Stimulated activated CD8-positive, alpha-beta memory T cell treated with anti-CD3 and anti-CD28 coated beads, Interleukin-2, amount 100 ng/mL, for 48 hours (primary cell): ENCODE measurements around the gene IGFN1.
A peak's percentile ranks its signal among the peaks of the same experiment; 100 is the strongest.

Source experiments
- DNase-seq, 2 donors: peaks; one replicate each; pipeline ENCODE4 v3.0.0-alpha.2; 2020; ENCODE audit warnings: low read depth in 2 of 2

Gene IGFN1

DNA sequence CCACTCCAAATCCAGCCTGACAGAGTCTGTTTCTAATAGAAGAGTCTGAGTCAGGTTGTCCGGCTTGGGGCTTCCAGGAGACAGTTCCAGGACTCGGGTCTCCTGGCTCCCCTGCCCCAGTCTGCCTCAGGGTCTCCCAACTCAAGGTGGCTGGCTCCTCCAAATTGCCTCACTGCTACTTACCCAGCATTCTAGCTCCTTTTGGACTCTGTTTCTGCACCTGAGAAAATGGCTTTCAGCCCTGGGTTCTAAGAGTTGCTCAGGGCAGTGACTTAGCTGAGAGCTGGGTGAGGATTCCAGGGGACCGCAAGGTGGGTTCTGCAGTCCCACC lies 5.5 kb upstream of the IGFN1 start:
- no peak for DNase-seq

DNA sequence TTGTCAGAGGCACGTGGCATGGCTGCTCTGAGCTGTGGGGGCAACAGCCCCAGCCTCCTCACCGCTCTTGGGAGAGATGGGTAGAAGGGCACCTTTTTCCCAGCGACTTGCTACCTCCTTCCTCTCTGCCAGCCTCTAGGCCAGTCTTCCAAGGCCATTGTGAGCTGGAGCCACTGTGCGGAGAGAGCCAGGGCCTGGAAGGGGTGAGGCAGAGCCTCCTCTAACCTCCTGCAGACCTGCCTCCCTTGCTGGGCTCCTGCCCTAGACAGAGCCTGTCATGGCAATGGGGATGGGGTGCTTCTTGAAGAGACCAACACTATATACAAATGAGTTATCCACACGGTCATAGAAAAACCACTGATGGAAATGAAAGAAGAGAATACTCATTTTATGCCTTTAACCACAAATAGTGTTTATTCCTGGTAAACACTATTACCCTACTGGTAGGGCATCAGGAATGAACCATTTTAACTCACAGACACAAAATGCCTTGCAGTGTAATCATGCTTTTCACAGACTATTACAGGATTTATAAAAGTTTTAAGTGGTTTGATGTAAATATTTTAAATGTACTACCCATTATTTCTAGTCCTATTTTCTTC lies 5.0 kb upstream of the IGFN1 start:
- no peak for DNase-seq

DNA sequence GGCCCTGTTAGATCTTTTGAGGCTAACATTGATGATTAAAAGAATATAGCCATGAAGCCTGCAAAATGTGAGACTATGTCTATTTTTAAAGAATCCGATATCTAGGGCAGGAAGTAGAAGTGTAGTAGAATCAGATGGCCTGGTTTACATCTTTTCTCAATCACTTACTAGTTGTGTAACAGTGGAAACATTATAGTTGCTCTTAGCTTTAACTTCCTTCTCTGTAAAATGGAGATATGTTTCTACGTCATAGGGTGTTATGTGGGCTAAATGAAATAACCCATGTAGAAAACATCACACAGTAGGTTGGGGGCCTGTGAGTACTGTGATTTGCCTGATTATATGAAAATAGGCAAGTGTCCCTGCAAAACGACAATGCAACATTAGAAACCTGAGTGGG lies 4.4 kb upstream of the IGFN1 start:
- no peak for DNase-seq

DNA sequence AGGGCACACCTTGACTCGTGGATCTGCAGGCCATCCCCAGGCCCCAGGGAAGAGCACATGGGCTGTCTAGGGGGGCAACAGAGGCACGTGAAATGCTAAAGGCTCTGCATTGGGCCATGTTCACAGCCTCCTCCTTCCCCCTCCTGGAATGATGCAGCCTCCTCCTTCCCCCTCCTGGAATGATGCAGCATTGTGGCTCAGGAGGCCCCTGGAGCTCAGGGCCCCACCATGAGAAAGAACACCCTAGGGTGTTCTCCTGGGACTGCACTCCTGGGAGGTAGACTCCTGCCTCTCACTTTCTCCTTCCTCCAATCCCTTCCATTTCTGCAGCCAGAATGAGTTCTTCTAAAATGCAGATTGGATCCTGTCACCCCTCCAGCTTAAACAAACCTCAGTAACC lies 1.5 kb upstream of the IGFN1 start:
- DNase-seq, result no peak

DNA sequence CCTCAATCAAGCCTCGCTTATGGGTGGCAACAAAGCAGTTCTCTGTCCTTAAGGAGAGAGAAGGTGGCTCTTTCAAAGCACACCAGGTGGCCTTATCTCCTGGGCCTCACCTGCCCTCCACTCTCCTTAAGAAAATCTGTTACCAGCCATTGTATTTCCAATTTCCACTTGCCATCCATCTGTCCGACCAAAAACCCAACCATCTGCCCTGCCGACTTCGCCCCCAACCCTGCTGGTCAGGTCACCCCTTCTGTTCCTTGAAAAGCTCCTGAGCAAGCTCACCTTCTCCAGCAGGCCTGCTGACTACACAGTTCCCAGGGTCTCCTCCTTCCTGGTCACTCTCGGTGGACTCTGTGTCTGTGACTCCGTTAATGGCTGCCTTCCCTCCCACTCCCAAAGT lies 619 bp upstream of the IGFN1 start:
- no peak for DNase-seq

DNA sequence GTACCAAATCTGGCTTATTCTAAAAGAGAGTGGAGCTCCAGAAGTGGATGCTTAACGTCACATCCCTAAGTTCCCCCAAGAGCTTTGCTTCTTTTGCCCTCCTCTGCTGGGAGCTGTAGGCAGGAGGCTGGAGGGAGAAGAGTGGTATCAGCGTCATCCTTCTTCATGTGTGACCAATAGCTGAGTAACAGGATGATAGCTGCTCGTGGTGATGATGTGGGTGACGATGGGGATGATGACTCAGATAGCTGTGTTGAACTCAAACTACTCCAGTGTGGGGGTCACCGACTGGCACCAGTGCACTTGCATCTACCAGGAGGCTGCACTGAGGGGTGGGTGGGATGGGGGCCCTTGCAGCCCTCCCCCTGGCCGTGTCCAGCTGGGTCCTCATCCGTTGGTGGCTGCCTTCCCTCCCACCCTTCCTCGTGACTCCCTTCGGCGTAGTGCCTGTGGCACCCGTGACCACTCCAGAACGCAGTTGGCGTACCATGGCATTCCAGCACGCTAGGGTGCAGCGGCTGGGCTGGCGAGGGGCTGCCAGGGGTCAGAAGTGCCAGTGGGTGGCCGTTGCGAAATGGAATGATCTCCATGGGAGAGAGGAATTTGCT lies 1.1 kb downstream of the IGFN1 start:
- DNase-seq, result peak; percentile 15 to 34

DNA sequence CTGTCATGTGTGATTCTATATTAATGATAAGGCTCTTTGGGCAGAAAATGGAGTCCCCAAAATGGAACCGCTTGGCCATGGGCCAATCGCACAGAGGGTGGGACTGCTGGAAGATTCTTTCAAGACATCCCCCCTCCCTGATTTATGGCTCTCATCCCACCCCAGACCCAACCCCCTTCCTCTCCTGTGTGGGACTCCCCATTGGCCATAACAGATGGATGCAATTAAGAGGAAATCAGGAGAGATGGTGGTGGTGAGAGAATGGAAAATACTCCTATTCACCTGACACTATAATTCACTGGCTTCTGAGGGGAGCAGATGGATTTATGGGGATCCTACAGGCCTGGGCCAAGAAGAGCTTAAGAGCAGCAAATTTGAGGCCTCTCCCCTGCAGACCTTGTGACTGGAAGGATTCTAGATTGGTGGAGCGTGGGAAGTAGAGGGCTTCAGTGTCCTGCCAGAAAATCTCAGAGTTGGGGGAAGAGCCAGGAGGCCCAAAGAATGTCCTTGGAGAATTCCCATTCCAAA lies 1.7 kb downstream of the IGFN1 start:
- DNase-seq, result no peak

DNA sequence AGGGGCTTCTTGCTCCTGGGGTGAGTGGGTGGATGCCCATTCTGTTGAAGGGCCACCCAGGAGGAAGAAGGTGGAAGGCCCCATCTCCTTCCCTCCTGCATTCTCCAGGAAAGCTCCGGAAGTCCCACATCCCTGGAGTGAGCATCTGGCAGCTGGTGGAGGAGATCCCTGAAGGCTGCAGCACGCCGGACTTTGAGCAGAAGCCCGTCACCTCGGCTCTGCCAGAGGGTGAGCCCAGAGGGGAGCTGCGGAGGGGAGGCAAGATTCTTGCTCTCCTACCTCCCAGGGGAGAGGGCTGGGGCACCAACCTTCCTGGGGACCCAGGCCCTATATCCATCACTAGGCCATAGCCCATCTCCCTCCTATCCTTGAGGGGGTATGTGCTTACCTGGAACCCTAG lies 3.4 kb downstream of the IGFN1 start:
- no peak for DNase-seq

DNA sequence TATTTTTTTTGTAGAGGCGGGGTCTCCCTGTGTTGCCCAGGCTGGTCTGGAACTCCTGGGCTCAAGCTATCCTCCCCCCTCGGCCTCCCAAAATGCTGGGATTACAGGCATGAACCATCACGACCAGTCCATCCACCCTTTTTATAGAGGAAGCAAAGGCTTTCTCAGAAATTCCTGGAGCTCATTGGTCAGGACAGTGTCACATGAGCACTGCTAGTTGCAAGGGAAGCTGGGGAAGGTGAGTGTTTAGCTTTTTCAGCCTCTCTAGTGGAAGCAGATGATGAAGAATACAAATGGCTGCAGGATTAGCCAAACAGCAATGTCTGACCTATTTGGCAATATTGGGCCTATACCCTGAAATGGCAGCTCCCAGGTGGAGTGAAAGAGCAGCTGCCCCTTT lies 8.0 kb downstream of the IGFN1 start:
- DNase-seq, result no peak

DNA sequence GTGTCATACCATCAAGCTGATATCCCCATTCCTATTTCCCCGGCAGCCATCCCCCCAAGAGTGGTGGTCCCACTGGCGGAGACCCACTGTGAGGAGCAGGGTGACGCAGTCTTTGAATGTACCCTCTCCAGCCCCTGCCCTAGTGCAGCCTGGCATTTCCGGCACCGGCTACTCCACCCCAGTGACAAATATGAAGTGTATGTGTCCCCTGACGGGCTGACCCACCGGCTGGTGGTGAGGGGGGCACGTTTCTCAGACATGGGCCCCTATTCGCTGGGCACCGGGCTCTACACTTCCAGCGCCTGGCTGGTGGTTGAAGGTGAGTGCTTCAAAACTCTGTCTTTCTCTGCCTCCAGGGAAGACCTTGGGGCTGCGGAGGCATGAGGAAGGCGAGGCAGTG lies 14.4 kb downstream of the IGFN1 start:
- DNase-seq, result no peak

DNA sequence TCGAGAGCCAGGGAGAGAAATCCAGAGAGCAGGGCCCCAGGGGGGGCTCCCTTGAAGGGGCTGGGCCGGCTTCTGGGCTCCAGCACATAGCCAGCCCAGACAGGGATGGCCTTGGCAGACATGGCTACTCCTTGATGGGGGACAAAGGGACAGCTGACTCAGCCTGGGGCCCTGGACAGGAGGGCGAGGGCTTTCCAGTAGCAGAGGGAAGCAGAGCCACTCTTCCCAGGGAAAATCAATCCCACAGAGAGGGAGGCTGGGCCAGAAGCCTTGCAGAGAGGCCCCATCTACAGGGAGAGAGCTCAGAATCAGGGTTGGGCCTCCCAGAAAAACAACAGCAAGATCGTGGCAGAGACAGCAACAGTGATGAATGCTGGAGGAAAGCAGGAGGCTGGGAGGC lies 15.6 kb downstream of the IGFN1 start:
- DNase-seq, result no peak

DNA sequence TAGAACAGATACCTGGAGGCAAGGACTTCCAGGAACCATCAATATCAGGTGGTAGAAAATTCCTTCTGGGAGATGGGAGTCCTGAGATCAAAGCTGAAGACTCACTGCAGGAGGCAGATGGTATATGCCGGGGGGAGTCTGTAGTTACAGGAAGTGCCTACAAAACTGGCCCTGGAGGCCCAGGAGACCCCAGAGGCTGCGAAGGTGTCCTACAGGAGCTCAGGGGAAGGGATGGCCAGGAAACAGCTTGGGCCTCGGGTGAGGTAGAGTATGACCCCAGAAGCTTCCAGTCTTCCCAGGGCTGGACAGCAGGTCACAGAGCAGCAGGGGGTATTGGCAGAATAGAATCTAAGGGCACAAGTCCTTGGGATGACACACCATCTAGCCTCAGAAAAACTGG lies 16.4 kb downstream of the IGFN1 start:
- no peak for DNase-seq

DNA sequence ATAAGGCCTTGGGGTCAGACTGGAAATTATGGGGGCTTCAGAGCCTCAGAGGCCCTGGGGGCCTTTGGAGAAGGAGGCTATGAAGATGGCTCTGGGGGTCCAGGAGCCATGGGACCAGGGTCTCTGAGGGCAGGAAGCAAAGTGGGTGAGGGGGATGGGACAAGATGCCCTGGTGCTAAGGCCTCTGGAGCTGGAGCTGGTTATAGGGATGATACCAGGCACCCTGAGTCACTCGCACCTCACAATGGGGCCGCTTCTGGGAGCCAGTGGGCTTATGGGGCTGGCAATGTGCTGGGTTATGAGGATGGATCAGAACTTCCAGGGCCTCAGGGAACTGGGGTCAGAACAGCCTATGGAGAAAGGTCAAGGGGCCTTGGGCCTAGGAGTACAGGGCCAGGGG lies 17.6 kb downstream of the IGFN1 start:
- no peak for DNase-seq

DNA sequence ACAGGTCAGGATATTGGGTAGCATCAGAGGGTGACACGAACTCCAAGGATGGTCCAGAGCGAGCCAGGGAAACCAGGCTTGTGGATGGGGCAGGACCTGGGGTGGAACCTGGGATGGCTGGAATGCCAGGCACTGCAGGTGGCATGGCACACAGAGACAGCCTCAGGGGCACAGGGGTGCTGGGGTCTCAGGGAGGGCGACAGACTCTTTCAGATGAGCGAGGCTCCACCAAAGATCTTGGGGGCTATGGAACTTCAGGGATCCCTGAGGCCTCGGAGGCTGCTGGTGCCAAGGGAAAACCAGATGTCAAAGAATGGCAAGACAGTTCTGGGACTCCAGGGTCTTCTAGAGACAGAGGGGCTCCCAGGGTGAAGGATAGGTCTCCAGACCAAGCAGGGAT lies 21.4 kb downstream of the IGFN1 start:
- DNase-seq, result no peak

DNA sequence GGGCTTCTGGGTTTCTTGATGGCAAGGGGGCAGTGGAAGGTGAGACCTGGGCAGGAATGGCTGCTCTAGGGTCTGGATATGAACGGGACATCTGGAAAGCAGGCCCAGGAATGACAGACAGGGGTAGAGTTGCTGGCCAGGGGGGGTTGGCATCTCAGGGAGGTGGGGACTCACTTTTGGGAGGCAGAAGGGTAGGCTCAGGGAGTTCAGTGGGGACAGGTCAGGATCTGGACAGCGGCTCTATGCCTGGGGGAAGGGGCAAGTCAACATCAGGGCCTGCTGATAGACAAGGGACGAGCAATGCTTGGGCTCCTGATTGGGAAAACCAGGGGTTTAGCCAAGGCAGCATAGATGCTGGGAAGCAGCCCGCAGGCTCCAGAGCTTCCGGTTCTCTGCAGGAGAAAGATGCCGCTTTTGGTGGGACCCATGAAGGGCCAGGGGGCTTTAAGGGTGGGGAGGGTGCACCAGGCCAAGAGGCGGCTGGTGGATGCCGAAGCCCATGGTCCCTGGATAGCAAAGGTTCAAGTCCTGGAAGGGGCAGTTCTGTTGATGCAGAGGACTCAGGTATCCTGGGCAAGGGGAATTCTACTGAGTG lies 21.9 kb downstream of the IGFN1 start:
- DNase-seq, result no peak

DNA sequence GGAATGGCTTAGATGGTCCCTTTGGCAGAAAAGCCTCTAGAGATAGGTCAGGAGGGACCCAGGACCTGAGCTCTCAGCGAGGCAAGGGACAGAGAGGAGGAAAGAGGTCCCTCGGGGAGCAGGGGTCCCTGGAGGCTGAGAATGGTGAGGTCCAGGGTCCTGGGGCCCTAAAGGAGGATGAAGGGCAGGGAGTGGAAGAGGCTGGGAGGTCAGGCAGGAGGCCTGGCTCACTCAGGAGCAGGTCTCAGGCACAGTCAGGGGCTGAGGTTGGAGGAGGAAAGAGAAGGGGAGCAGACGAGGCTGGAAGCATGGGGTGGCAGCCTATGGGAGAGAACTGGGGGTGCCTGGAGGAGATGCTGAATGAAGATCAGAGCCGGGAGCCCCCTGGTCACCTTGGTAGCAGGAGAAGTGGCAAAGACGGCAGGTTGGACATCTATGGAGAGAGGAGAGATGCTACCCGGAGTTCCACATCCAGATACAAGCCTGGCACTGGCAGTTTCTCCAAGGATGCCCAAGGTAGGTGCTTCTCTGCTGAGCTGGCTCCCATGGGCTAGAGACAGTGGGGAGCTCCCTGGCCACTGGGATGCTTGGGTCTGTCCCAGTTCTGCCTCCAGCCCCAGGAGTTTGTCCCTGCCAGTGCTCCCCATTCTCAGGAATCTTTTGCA lies 22.6 kb downstream of the IGFN1 start:
- DNase-seq, result no peak

DNA sequence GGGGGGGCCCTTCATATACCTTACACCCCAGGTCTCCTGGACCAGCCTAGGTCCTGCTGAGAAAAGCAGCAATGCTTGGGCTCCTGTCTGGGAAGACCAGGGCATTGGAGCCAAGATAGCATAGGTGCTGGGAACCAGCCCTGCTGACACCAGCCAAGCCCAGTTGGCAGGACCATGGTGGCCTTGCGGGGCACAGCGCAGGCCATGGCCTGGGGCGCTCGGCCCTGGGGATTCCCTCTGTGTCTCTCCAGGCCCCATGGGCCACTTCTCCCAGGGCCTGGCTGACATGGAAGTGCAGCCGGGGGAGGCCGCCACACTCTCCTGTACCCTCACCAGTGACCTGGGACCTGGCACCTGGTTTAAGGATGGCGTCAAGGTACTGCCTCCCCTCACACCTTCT lies 23.3 kb downstream of the IGFN1 start:
- no peak for DNase-seq

DNA sequence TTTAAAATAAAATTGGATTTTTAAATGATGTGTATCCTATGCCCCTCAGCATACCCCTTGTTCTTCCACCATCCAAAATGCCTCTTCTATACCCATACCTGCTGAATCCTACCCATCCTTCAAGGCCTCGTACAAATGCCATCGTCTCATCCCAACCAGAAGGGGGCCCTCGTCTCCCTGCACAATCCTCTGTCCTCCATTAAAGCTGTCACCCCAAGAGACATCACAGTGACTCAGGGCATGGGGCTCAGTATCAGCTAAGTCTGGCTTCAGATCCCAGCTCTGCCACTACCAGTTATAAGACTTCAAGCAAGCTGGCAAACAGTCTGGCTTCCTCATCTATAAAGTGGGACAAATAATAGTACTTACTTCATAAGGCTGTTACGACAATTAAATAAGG lies 23.8 kb downstream of the IGFN1 start:
- DNase-seq, result no peak

DNA sequence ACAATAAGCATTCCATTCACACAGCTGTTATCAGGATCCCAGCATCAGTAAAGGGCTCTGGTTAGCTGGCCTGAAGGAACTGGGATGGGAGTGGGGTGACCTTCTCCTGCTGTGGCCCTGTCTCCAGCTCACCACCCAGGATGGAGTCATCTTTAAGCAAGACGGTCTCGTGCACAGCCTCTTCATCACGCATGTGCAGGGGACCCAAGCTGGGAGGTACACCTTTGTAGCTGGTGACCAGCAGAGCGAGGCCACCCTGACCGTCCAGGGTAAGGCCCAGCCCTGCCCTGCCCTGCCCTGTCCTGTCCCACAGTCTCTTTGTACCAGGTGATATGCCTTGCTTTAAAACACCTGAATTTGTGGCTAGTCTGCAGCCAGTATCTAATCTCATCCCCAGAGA lies 24.3 kb downstream of the IGFN1 start:
- no peak for DNase-seq

DNA sequence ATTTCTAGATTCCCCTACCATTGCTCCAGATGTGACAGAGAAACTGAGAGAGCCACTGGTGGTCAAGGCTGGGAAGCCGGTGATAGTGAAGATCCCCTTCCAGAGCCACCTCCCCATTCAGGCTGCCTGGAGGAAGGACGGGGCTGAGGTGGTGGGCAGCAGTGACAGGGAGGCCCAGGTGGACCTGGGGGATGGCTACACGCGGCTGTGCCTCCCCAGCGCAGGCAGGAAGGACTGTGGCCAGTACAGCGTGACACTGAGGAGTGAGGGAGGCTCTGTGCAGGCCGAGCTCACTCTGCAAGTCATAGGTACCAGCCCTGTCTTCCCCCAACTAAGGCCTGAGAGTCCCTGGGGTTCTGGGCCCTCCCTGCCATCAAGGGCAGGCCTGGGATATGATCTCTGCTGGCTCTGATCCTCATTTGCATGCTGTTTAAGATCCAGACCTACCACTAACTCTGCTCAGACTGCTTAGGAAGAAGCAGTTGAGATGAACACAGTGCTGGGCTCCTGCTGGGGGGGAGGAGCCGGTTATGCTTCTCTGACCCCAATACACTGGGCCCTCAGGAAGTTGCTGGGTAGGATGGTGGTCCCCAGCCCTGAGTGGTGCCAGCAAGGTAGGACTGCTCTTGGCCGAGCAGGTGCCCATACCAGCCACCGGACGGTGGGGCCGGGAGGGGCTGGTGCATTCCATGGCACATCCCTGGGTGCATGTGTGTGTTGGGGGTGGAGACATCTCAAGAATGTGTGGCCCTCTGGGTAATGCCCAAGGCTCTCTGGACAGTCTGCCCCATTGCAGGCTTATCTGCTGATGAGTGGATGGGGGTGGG lies 25.1 kb downstream of the IGFN1 start:
- no peak for DNase-seq

DNA sequence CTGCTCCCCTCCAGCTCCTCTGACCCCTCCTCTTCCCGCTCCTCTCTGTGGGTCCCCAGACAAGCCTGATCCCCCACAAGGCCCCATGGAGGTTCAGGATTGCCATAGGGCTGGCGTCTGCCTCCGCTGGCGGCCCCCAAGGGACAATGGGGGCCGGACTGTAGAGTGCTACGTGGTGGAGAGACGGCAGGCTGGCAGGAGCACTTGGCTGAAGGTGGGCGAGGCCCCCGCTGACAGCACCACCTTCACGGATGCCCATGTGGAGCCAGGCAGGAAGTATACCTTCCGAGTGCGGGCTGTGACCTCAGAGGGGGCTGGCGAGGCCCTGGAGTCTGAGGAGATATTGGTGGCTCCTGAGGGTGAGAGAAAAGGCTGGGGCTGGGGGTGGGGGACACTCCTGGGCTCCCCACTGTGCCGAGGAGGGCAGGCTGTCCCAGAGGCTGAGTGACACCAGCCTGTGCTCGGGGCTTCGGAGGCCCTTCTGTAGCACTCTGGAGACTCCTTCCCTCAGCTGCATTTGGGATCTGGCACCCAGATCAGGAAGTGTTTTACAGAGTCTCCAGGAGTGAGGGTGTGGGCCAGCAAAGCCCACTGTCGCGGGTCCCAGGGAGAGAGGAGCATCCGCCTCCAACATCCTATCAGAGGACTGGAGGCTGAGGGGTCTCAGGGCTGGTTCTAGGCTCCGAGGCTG lies 25.9 kb downstream of the IGFN1 start:
- no peak for DNase-seq

DNA sequence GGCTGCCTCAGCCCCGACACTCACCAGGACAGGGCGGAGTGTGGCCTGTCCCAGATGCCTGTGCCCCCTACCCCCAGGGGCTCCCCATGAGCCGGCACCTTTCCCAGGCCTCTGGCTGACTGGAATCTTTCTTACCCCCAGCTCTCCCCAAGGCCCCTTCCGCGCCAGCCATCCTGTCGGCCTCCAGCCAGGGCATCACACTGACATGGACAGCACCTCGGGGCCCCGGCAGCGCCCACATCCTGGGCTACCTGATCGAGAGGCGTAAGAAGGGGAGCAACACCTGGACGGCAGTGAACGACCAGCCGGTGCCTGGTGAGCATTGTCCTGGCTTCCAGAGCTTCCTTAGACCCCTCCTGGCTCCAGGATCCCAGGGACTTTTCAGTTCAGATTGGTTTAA lies 26.5 kb downstream of the IGFN1 start:
- DNase-seq, result no peak
